GM23248 (cell line): ENCODE measurements around the gene TMEM91. TPM values are rescaled to one million over a fixed set of nuclear protein-coding genes. Genes with fewer than 3 reads are reported as not detected.

ENCODE experiments used
- DNase-seq: peaks from one replicate; pipeline ENCODE4 v3.0.0-alpha.2; 2015
- H2AFZ ChIP-seq: fragments of 200-600 bp; sonication (generic); 2 replicates; pipeline ENCODE4 v1.6.1; 2016; ENCODE audit warnings: antibody characterized with exemption
- H3F3A ChIP-seq: fragments of 200-600 bp; sonication (generic); 2 replicates; pipeline ENCODE4 v1.6.1; 2016; ENCODE audit warnings: mild to moderate bottlenecking, antibody characterized with exemption, mixed run types; ENCODE audit not compliant: insufficient read depth
- H3K27ac ChIP-seq: fragments of 200-600 bp; sonication (generic); 2 replicates; pipeline ENCODE4 v1.5.1; 2016; ENCODE audit warnings: mild to moderate bottlenecking
- H3K27me3 ChIP-seq: fragments of 200-600 bp; sonication (generic); replicated peaks from 2 replicates; pipeline ENCODE4 v1.6.1; 2016; ENCODE audit warnings: mild to moderate bottlenecking; ENCODE audit not compliant: insufficient read depth
- H3K36me3 ChIP-seq: fragments of 200-600 bp; sonication (generic); 2 replicates; pipeline ENCODE4 v1.6.1; 2016; ENCODE audit warnings: low read depth, mild to moderate bottlenecking
- H3K4me1 ChIP-seq: fragments of 200-600 bp; sonication (generic); 2 replicates; pipeline ENCODE4 v1.6.1; 2016; ENCODE audit warnings: mild to moderate bottlenecking; ENCODE audit not compliant: insufficient read depth
- H3K4me2 ChIP-seq: fragments of 200-600 bp; sonication (generic); one replicate; pipeline ENCODE4 v1.6.1; 2016; ENCODE audit warnings: mild to moderate bottlenecking; ENCODE audit not compliant: unreplicated experiment
- H3K4me3 ChIP-seq: fragments of 200-600 bp; sonication (generic); 2 replicates; pipeline ENCODE4 v1.5.1; 2016; ENCODE audit warnings: mild to moderate bottlenecking
- H3K79me2 ChIP-seq: fragments of 200-600 bp; sonication (generic); 2 replicates; pipeline ENCODE4 v1.6.1; 2016; ENCODE audit warnings: mild to moderate bottlenecking; ENCODE audit not compliant: insufficient read depth
- H3K9ac ChIP-seq: fragments of 200-600 bp; sonication (generic); 2 replicates; pipeline ENCODE4 v1.6.1; 2016; ENCODE audit warnings: mild to moderate bottlenecking
- H3K9me2 ChIP-seq: fragments of 200-600 bp; sonication (generic); 2 replicates; pipeline ENCODE4 v1.6.1; 2016; ENCODE audit warnings: mixed run types, mild to moderate bottlenecking, moderate library complexity; ENCODE audit not compliant: insufficient read depth
- H3K9me3 ChIP-seq: fragments of 200-600 bp; sonication (generic); one replicate; pipeline ENCODE4 v1.6.1; 2017; ENCODE audit warnings: low read depth
- H4K20me1 ChIP-seq: fragments of 200-600 bp; sonication (generic); 2 replicates; pipeline ENCODE4 v1.6.0; 2016; ENCODE audit not compliant: insufficient read depth
- EZH2 ChIP-seq: fragments of 200-600 bp; sonication (generic); IDR thresholded peaks from 2 replicates; pipeline ENCODE4 v1.6.1; 2018; ENCODE audit warnings: antibody characterized with exemption, mild to moderate bottlenecking; ENCODE audit not compliant: insufficient read depth, poor library complexity, severe bottlenecking
- EZH2phosphoT487 ChIP-seq: fragments of 200-600 bp; sonication (generic); IDR thresholded peaks from 2 replicates; pipeline ENCODE4 v1.6.1; 2018; ENCODE audit warnings: antibody characterized with exemption, moderate library complexity, mild to moderate bottlenecking, low read depth; ENCODE audit not compliant: insufficient read depth
- WGBS, 2 experiments: methylation state at CpG; one replicate each; pipeline ENCODE4 v1.1.6; 2015 to 2017; ENCODE audit warnings: low lambda C conversion rate in 2 of 2, low coverage in 1 of 2; ENCODE audit errors: missing lambda C conversion rate in 2 of 2; 5-methylcytosine and 5-hydroxymethylcytosine counted together
- in situ Hi-C: fragments of 300-500 bp; cut with MboI; formaldehyde crosslinking; loops from 2 replicates; pipeline ENCODE4 v1.15.0; 2020
- polyA plus RNA-seq: library from polyadenylated mRNA; unstranded; fragments of >200 nt; fragmentation: Nextera tagmentation; extraction: Ambion mirVana; gene quantifications from 2 replicates; pipeline ENCODE4 v1.2.1, GENCODE V29; 2016
- total RNA-seq: library from RNA; depleted of rRNA; stranded (reverse); fragments of >200 nt; shearing (Covaris generic); gene quantifications from 2 replicates; pipeline ENCODE4 v1.2.3, GENCODE V29; 2014

TMEM91 gene
- total and polyA plus RNA-seq, 2 experiments from 2014 or later, result 5.3 to 6.6 TPM

GRCh38 chr19:41413947-41414346 lies 37.6 kb downstream of the TMEM91 start:
- Histone ChIP-seq H4K20me1 (no peaks in the 10 kb centered on the region), H3K4me1 (0 out of 2 replicates have a peak, but pooled peaks cover 6% of the 10 kb centered on the region), H3K9me3 (no peaks in the 10 kb centered on the region), H3K4me3 (no peak overlapping the region), H2AFZ (no peak overlapping the region), H3K9ac (no peak overlapping the region), H3K4me2 (no peak overlapping the region), H3K9me2 (no peaks in the 10 kb centered on the region), H3K36me3 (no peaks in the 10 kb centered on the region), H3F3A (no peaks in the 10 kb centered on the region), H3K79me2 (0 out of 2 replicates have a peak, but pooled peaks cover 4% of the 10 kb centered on the region), H3K27ac (no peak overlapping the region), H3K27me3 (no peaks in the 10 kb centered on the region)
- in situ Hi-C loops, result no loop called here
- TF ChIP-seq EZH2phosphoT487 (no peak), EZH2 (no peak)
- 88 to 89% methylated on average over 10 of the region's 10 CpGs for WGBS, 2 experiments
- DNase-seq, result no peak

DNA sequence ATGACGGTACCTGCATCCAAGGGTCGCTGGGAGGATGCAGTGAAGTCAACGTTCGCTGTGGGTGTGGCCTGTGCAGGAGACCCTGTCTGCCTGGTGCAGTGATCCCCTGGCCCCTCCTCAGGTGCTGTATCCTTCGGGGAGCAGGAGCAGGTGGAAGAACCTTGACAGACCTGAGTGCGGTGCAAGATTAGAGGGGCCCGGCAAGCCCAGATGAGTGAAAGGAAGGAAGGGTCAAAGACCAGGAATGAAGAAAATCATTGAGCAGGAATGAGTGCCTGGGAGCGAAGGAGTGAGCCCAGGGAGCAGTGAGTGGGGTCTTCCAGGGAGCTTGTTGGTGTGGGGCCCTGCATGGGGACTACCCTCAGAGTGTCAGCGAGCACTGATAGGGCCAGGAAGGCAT lies 38.1 kb downstream of the TMEM91 start:
- Histone ChIP-seq H3K4me1 (0 out of 2 replicates have a peak, but pooled peaks cover 5% of the 10 kb centered on the region), H4K20me1 (no peaks in the 10 kb centered on the region), H3K27ac (no peak overlapping the region), H3K4me3 (no peak overlapping the region), H2AFZ (no peak overlapping the region), H3K9me2 (no peaks in the 10 kb centered on the region), H3K9ac (no peak overlapping the region), H3K79me2 (0 out of 2 replicates have a peak, but pooled peaks cover 4% of the 10 kb centered on the region), H3K36me3 (no peaks in the 10 kb centered on the region), H3K4me2 (no peak overlapping the region), H3K27me3 (no peaks in the 10 kb centered on the region), H3F3A (no peaks in the 10 kb centered on the region), H3K9me3 (no peaks in the 10 kb centered on the region)
- DNase-seq, result no peak
- 89% methylated on average over 9 of the region's 9 CpGs for WGBS, 2 experiments
- in situ Hi-C loops, result no loop called here
- TF ChIP-seq EZH2phosphoT487 (no peak), EZH2 (no peak)

- in situ Hi-C loops, result no loop called here
- DNase-seq, result no peak
Observed at GRCh38 chr19:41415154-41415571, 38.8 kb downstream of the TMEM91 start.

DNA sequence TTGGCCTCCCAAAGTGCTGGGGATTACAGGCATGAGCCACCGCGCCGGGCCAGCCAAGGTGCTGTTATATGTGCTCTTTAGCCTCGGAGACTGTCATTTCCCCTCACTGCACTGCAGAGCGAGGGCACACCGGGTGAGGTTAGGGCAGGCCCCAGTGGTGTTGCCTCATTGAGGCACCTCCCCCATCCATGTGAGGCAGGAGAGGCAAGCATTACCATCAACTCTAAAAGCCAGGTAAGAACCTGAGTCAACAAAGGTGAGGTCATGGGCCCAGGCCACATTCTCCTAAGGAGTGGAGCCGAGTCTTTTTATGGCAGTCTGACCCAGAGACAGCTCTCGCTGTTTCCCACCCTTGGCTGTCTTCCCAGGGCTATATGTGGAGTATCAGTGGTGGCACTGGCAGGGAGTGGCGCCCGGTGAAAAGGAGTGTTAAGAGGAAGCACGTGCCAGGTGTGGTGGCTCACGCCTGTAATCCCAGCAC lies 39.9 kb downstream of the TMEM91 start:
- H3K9me2 ChIP-seq, result no peaks in the 10 kb centered on the region
- no peaks in the 10 kb centered on the region for H3F3A ChIP-seq
- H2AFZ ChIP-seq, result no peak overlapping the region
- no peaks in the 10 kb centered on the region for H3K9me3 ChIP-seq
- H3K4me2 ChIP-seq, result no peak overlapping the region
- no peak overlapping the region for H3K9ac ChIP-seq
- H3K4me3 ChIP-seq, result no peak overlapping the region
- H3K27me3 ChIP-seq, result no peaks in the 10 kb centered on the region
- TF ChIP-seq EZH2phosphoT487, result no peak
- no peak for TF ChIP-seq EZH2
- no peak overlapping the region for H3K27ac ChIP-seq
- no peaks in the 10 kb centered on the region for H3K79me2 ChIP-seq
- H4K20me1 ChIP-seq, result no peaks in the 10 kb centered on the region
- no peak for DNase-seq
- 0 out of 2 replicates have a peak, but pooled peaks cover 3% of the 10 kb centered on the region for H3K36me3 ChIP-seq
- H3K4me1 ChIP-seq, result no peaks in the 10 kb centered on the region
- WGBS, 2 experiments, result 97 to 98% methylated on average over 12 of the region's 12 CpGs
- in situ Hi-C loops, result no loop called here

More at GRCh38 chr19:41415154-41415571, 38.8 kb downstream of the TMEM91 start:
- Histone ChIP-seq H3K4me1 (no peaks in the 10 kb centered on the region), H3K4me3 (no peak overlapping the region), H4K20me1 (no peaks in the 10 kb centered on the region), H2AFZ (no peak overlapping the region), H3K27me3 (no peaks in the 10 kb centered on the region), H3K79me2 (0 out of 2 replicates have a peak, but pooled peaks cover 1% of the 10 kb centered on the region), H3K9me2 (no peaks in the 10 kb centered on the region), H3K36me3 (0 out of 2 replicates have a peak, but pooled peaks cover 3% of the 10 kb centered on the region), H3F3A (no peaks in the 10 kb centered on the region), H3K27ac (no peak overlapping the region), H3K9ac (no peak overlapping the region), H3K9me3 (no peaks in the 10 kb centered on the region), H3K4me2 (no peak overlapping the region)
- TF ChIP-seq EZH2 (no peak), EZH2phosphoT487 (no peak)
- WGBS, 2 experiments, result 91 to 92% methylated on average over 8 to 9 of the region's 9 CpGs
